IPS-11a (cell line): ENCODE data around the gene BORCS5.

ENCODE experiments used
- H3K4me3 ChIP-seq: one replicate; pipeline ENCODE4 v1.5.1; 2013; ENCODE audit warnings: low read depth, low read length, control low read depth

The BORCS5 gene

GRCh38 chr12:12510551-12510950 lies 153.7 kb downstream of the BORCS5 start:
- H3K4me3 ChIP-seq = no peak overlapping the region

GRCh38 chr12:12511021-12511783 lies 154.3 kb downstream of the BORCS5 start:
- no peak overlapping the region for H3K4me3 ChIP-seq

- H3K4me3 ChIP-seq = no peak overlapping the region
Observed at GRCh38 chr12:12511895-12512711, 155.2 kb downstream of the BORCS5 start.

- no peak overlapping the region for H3K4me3 ChIP-seq
Observed at GRCh38 chr12:12513416-12514006, 156.6 kb downstream of the BORCS5 start.

GRCh38 chr12:12518464-12518845 lies 161.6 kb downstream of the BORCS5 start:
- no peak overlapping the region for H3K4me3 ChIP-seq

GRCh38 chr12:12518919-12519318 lies 162.0 kb downstream of the BORCS5 start:
- no peak overlapping the region for H3K4me3 ChIP-seq
